Upper lobe of right lung (tissue), 1 donor: ENCODE results near the gene TBC1D2B. TPM values are rescaled to one million over a fixed set of nuclear protein-coding genes. Genes with fewer than 3 reads are reported as not detected.
"Not testable (repeated sequence)": the region's sequence is repeated elsewhere in the genome, so short reads cannot be mapped to it uniquely, and the experiment has no call there.

Experiments
- ATAC-seq: fragments of 200-7000 bp; cut with Tn5 transposase; one replicate; pipeline ENCODE4 v1.9.1; 2020; ENCODE audit warnings: mild to moderate bottlenecking, moderate library complexity
- DNase-seq: peaks from one replicate; pipeline ENCODE4 v3.0.0-alpha.2; 2020
- H3K27ac ChIP-seq: fragments of 200-600 bp; one replicate; pipeline ENCODE4 v1.8.0; 2022
- H3K27me3 ChIP-seq: fragments of 200-600 bp; one replicate; pipeline ENCODE4 v1.8.0; 2022; ENCODE audit warnings: mild to moderate bottlenecking
- H3K36me3 ChIP-seq: fragments of 200-600 bp; one replicate; pipeline ENCODE4 v1.8.0; 2022
- H3K4me1 ChIP-seq: fragments of 200-600 bp; one replicate; pipeline ENCODE4 v1.8.0; 2022
- H3K4me3 ChIP-seq: fragments of 200-600 bp; one replicate; pipeline ENCODE4 v1.8.0; 2022; ENCODE audit warnings: mild to moderate bottlenecking
- H3K9me3 ChIP-seq: fragments of 200-600 bp; one replicate; pipeline ENCODE4 v1.8.0; 2022
- intact Hi-C: fragments of 100-400 bp; cut with DNase I; formaldehyde crosslinking; loops from one replicate; pipeline ENCODE4 v1.11.0; 2022
- total RNA-seq: library from RNA; stranded (reverse); fragmentation: NEBNext Ultra II Directional; extraction: Animal tissue kit (Norgen Biotek cat#: 25700); gene quantifications from one replicate; pipeline ENCODE4 v1.2.1, GENCODE V29; 2021
- TF ChIP-seq, protein P1 (sequence below): fragments of 200-600 bp; IDR thresholded peaks from one replicate; pipeline ENCODE4 v1.8.0; 2022; ENCODE audit warnings: antibody characterized with exemption
- donor health status: DM: no; HTN: yes; CAD: no; lungs with severe emphysema.

The TBC1D2B gene
- total RNA-seq, 1 donor from 2014 or later, result 88.7 TPM

- no peaks in the 10 kb centered on the region for H3K36me3 ChIP-seq
- H3K27me3 ChIP-seq, result no peaks in the 10 kb centered on the region
- no peak for DNase-seq
- ATAC-seq, result no peak
- no peak overlapping the region for H3K4me3 ChIP-seq
- peak overlapping the region; percentile 65 for H3K27ac ChIP-seq
- H3K4me1 ChIP-seq, result peaks cover 31% of the 10 kb centered on the region
- intact Hi-C loops, result no loop called here
- TF ChIP-seq, protein P1, sequence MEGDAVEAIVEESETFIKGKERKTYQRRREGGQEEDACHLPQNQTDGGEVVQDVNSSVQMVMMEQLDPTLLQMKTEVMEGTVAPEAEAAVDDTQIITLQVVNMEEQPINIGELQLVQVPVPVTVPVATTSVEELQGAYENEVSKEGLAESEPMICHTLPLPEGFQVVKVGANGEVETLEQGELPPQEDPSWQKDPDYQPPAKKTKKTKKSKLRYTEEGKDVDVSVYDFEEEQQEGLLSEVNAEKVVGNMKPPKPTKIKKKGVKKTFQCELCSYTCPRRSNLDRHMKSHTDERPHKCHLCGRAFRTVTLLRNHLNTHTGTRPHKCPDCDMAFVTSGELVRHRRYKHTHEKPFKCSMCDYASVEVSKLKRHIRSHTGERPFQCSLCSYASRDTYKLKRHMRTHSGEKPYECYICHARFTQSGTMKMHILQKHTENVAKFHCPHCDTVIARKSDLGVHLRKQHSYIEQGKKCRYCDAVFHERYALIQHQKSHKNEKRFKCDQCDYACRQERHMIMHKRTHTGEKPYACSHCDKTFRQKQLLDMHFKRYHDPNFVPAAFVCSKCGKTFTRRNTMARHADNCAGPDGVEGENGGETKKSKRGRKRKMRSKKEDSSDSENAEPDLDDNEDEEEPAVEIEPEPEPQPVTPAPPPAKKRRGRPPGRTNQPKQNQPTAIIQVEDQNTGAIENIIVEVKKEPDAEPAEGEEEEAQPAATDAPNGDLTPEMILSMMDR, result no peak
- no peaks in the 10 kb centered on the region for H3K9me3 ChIP-seq
These were observed 86.5 kb downstream of the TBC1D2B start for GRCh38 chr15:77991029-77991406.

DNA sequence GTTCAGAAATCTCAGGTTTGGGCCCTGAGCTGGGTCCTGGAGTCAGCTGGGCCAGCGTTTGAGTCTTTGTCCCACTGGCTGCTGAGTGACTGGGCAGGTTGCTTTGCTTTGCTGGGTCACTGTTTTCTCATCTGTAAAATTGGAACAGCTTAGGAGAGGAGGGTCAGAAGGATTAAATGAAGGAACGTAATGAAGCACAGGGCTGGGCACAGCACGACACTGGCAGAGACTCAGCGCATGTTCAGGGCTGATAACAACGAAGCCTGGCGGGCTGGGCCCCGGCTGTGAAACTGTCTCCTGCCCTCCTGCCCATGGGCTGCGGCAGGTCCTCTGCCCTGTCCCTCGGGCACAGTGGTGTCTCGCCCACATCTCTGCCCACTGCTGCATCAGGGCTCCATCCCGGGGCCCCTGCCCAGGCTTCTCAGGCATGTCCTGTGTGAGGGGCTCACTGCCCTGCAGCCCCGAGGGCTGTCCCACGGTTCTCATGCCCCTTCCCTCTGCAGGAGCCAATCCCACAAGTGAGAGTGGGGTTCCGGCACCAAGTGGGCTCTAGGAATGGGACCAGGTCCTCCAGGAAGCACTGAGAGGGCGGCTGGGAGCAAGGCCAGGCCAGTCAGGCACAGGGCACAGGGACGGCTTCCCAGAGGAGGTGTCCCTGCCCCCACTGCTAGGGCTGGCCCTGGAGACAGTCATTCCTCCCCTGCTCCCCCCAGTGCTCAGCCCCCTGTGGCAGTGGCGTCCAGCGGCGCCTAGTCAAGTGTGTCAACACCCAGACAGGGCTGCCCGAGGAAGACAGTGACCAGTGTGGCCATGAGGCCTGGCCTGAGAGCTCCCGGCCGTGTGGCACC, 88.0 kb downstream of the TBC1D2B start:
- ATAC-seq (no peak), DNase-seq (no peak)
- H3K27me3 ChIP-seq, result no peaks in the 10 kb centered on the region
- H3K4me1 ChIP-seq, result peaks cover 31% of the 10 kb centered on the region
- H3K36me3 ChIP-seq, result no peaks in the 10 kb centered on the region
- TF ChIP-seq, protein P1, result no peak
- H3K9me3 ChIP-seq, result no peaks in the 10 kb centered on the region
- H3K27ac ChIP-seq, result no peak overlapping the region
- intact Hi-C loops, result no loop called here
- no peak overlapping the region for H3K4me3 ChIP-seq

DNA sequence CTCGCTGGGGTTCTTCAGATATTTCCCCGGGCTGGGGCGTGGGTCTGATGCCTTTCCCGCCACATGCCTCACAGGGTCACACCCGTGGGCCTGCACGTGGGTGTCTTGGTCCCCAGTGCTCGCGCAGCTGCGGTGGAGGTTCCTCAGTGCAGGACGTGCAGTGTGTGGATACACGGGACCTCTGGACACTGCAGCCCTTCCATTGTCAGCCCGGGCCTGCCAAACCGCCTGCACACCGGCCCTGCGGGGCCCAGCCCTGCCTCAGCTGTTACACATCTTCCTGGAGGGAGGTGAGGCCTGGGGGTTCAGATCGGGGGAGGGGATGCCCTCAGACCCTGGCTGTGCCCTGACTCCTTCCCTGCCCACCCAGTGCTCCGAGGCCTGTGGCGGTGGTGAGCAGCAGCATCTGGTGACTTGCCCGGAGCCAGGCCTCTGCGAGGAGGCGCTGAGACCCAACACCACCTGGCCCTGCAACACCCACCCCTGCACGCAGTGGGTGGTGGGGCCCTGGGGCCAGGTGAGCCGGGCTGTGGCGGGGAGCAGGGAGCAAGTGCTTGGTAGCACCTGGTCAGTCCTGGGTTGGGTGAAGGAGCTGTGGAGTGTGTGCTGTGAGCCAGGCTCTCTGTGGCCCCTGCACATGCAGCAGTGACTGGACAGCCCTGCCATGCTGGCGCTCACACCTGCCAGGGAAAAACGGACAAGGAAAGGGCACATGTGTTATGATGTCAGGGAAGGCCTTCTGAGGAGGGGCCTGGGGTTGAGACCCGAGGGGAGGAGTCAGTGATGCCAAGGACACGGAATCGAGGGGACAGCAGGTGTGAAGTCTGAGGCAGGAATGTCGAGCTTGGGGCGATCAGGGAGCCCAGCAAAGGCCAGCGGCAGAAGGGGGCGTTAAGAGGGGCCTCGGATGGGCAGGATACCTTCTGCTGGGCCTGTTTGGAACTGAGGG, 88.9 kb downstream of the TBC1D2B start:
- TF ChIP-seq, protein P1, result no peak
- Histone ChIP-seq H3K27me3 (no peaks in the 10 kb centered on the region), H3K4me3 (no peak overlapping the region), H3K27ac (no peak overlapping the region), H3K36me3 (no peaks in the 10 kb centered on the region), H3K9me3 (no peaks in the 10 kb centered on the region), H3K4me1 (peaks cover 24% of the 10 kb centered on the region)
- no peak for ATAC-seq
- peak; percentile 63 for DNase-seq
- intact Hi-C loops, result no loop called here

DNA sequence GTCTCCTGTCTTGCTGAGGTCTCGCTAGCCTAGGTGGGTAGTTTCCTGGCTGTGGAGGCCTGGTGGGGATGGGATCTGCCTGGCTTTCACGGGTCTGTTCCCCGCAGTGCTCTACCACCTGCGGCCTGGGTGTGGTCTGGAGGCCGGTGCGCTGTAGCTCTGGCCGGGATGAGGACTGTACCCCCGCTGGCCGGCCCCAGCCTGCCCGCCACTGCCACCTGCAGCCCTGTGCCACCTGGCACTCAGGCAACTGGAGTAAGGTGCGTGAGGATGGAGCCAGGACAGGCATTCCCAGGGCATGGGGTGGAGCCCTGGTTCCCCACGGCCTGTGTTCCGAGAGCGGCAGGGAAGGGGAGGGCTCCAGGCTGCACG, 89.8 kb downstream of the TBC1D2B start:
- H3K36me3 ChIP-seq, intact Hi-C loops, H3K4me3 ChIP-seq, H3K27me3 ChIP-seq, H3K9me3 ChIP-seq, ATAC-seq, H3K27ac ChIP-seq: not testable (repeated sequence)
- DNase-seq, result peak; percentile 62
- peaks cover 20% of the 10 kb centered on the region for H3K4me1 ChIP-seq

DNA sequence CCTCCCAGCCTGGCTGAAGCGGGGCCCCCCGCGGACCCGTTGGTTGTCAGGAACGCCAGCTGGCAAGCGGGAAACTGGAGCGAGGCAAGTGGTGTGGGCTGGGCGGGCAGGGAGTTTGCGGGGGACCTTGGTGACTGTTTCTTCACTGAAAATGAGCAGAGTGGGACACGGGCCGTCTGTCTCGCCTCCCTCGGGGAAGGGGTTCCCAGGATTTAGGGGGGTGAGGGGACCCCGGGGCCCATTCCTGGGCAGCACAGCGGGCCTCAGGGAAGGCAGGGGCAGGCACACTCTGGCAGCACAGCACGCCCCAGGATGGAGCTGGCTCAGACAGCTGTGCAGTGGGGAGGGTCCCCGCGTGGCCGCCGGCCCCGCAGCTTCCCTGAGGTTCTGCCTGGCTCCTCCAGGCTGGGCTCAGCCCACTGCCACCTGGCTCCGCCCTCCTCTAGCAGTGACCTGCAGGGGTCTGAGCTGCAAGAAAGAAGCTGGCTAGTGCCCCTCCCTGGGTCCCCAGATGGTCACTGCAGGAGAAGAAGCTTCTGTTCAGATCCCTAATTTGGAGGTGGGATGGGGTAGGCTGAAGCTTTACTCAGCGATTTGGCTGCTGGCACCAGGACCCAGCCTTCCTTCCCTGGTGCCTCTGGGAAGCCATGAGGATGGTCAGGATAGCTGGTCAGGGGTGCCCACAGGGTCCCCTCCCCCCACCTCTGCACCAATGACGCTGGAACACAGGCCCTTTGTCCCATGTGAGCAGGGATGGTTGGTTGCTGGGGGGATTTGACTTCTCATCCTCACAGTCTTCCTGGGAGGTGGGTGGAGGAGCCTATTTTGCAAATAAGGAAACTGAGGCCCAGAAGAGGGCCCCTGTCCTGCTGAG, 90.4 kb downstream of the TBC1D2B start:
- H3K9me3 ChIP-seq, result no peaks in the 10 kb centered on the region
- intact Hi-C loops, result no loop called here
- TF ChIP-seq, protein P1, result no peak
- no peaks in the 10 kb centered on the region for H3K36me3 ChIP-seq
- DNase-seq (peak; percentile 67), ATAC-seq (no peak)
- H3K27ac ChIP-seq, result no peak overlapping the region
- H3K27me3 ChIP-seq, result no peaks in the 10 kb centered on the region
- no peak overlapping the region for H3K4me3 ChIP-seq
- peaks cover 17% of the 10 kb centered on the region for H3K4me1 ChIP-seq
